ENCODE data around the gene MYLK4.
A peak's percentile ranks its signal among the peaks of the same experiment; 100 is the strongest.

MYLK4 gene

GRCh38 chr6:2750832-2751231, at the start of gene MYLK4:
TSS of gene MYLK4 (minus strand) at chr6:2750922. CDS start at chr6:2749294, 1,628 bp downstream.
- DNase-seq, result no peak

GRCh38 chr6:2799936-2800527, 49.3 kb upstream of the MYLK4 start:
- no peak for DNase-seq

DNA sequence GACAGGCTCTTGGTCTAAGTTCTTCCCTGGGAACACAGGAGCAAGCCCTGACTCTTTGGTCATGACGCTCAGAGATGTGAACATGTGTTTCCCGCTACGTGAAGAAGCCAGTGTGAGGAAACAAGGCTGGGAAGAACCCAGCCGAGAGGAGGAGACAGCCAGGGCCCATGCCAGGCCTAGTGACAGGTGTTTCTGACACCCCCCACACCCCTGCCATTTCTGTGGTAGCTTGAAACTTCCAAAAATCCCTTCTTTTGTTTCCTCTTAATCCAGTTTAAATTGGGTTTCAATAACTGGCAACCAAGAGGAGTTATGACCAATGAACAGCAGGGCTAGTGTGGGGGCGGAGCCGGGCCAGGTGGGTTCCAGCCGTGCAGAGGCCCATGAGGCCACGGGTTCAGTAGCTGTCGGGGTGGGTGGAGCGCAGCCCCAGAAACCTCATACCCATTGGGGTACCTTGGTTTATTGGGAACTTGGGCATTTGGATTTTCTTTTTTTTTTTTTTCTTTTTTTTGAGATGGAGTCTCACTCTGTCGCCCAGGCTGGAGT, 47.9 kb upstream of the MYLK4 start:
- no peak for DNase-seq

DNA sequence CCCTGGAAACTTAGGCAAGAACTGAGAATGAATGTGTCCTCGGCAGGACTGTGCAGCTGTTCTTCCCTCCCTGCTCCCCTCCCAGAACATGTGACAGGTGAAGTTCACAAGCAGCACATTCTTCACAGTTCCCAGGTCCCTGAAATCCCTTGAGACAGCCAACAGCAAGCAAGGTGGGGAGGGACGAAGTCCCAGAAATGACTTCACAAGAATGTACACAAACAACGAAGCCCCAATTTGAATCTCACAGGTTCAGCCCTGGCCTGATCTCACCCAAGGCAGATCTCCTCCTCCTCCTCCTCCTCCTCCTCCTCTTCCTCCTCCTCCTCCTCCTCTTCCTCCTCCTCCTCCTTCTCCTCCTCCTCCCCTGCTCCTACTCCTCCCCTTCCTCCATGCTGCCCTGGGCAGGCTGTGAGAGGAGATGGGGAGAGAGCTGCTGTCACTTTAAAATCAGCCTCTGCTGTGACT, 46.9 kb upstream of the MYLK4 start:
- DNase-seq, result no peak

- DNase-seq, result no peak
Observed at GRCh38 chr6:2796861-2797260, 46.1 kb upstream of the MYLK4 start.

DNA sequence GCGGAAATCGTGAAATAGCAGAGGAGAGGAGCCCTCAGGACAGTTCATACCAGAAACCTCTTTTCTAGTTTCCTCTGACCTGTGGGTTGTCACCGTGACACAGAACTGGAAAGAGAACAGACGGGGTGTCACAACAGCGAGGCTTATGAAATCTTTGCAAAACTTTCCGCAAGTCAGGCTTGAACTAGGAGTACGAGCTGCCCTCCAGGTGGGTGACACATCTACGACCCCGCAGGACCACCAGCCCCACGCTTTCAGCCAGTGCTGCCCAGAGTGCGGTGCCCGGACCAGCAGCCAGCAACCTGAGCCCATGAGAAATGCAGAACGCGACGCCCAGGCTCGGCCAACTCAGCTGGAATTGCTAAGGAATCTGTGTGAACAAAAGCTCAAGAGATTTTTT, 45.2 kb upstream of the MYLK4 start:
- DNase-seq, result no peak

GRCh38 chr6:2795162-2795561, 44.4 kb upstream of the MYLK4 start:
- no peak for DNase-seq

DNA sequence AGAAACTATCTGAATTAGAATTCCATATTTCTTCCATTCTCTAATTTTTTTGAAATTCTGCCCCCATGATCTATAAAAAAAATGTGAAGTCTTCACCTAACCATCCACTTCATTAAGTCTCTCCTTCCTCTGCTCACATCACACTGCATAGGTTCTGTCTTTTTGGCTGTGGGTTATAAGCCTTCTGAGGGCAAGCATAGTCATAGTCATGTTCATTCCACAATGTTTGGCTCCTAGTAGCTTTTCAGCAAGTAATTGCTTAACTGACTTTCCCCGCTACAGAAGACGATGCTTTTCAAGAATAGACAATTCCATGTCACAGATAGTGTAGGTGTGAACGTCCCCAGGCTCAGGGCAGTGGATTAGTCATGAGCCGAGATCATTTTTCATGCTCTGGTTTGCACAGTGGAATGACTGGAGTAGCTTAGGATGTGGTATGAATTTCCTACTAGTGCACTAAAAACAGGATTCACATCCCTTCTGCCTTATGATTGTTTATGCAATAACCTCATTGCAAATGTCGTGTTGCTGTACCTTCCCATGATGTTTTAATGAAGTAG, 43.5 kb upstream of the MYLK4 start:
- DNase-seq, result no peak

DNA sequence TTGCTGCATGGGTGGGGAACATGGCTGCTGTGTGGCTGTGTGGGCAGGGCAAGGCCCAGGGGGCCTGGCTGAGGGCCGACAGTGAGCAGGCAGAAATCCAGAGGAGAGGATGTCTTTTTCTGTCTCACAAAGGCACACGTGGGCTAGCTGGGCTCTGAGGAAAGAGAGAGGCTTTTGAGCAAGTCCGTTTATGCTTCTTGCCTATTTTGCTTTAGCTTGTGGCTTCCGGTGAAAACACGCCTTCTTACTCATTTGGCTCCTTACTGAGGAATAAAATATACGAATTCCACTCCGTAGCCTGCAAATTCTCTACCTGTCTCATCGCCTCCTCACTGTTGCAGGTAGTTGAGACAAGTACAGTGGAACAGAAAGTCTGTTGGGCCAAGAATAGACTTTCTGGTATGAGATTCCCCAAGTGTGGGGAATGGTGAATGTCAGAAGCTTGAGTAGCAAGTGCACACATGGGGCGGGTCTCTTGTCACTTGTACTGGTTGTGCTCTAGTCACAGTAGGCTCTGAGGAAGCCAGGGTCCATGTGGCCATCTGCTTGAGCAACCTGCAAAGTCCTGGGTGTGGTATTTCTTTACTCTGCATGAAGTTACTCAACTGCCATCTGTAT, 42.9 kb upstream of the MYLK4 start:
- DNase-seq, result peak; percentile 6

DNA sequence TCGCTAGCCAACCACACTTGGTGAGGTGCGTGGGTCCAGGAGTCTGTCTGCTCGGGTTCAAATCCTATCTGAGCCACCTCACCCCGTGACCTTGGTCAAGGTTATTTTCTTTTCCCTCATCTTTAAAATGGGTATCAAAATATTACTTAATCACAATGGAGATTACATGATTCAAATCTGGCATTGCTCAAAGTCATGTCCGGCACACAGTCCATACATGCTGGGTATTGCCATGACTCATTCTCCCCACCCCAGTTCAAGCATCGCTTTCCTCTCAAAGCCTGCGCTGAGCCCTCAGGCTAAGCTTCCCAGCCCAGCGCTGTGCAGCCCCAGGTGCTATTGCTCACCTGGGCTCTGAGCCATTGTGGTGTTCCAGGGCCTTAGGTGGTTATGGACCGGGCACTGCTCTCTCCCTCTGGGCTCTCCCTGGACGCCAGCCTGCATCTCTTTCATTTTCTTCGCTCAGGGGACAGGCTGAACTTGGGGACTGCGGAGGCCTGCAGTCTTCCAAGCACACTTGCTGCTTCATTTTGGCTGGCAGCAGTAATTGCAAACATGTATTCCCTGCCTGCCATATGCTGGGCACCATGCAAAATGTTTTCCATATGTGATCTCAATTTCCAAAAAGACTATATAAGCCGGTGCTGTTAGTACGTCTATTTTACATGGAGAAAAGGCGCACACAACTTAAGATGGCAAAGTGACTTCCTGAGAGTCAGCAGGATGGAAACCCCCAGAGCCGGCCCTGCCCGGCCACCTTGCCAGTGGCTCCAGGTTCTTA, 41.8 kb upstream of the MYLK4 start:
- no peak for DNase-seq

DNA sequence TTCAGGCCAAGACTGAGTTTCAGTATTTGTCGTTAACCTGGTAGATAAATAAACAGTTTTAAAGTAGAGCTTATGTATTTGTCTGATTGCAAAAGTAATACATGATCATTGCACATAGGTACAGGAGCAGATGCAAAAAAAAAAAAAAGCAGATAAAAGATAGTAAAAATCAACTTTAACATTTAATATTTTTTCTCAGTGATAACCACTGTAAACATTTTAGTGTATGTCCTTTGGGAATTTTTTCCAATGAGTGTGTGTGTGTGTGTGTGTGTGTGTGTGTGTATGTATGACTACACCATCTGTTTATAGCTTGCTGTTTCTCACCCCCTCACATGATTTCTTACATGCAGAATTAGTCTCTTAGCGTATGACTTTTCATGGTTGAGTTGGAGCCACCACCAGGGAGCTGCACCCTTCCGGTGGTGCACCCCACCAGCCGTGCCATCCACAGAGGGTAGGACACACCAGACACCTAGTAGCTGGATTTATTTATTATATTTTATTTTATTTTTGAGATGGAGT, 40.8 kb upstream of the MYLK4 start:
- no peak for DNase-seq

DNA sequence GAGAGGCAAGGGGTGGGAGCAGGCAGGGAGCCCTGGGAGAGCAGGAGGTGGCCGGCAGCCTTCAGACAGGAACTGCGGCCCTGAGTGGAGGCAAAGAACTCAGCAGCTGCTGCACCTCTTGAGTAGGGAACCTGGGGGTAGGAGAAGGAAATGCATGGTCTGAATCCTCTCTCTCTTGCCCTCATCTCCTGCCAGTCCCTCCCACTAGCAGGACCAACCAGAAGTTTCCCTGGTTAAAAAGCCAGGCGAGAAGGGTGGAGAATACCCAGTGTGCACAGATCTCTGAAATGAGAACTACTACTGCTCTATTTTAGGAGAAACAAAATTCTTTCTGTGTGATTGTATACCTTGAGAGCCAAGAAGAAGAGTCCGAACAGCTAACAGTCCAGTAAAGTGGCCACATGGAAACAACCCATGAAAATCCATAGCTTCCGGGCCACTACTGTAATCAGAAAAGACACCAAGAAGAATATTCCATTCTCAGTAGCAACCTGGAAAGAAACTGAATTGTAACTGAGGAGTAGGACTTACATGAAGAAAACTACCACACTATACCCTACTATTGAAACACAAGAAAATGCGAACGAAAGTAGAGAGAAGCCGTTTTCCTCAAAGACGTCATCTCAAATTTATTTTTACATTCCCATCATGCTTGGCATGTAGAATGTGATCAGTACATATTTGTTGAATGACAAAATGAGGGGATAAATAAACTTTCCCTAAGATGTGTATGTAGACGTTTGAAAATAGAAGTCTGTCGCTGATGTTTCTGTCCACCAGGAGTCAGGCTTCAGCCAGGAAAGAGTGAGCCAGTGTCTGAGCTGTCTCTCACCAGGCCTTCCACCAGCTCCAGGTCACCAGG, 40.1 kb upstream of the MYLK4 start:
- no peak for DNase-seq

GRCh38 chr6:2786269-2786668, 35.5 kb upstream of the MYLK4 start:
- no peak for DNase-seq

GRCh38 chr6:2784930-2785329, 34.2 kb upstream of the MYLK4 start:
- DNase-seq, result no peak

DNA sequence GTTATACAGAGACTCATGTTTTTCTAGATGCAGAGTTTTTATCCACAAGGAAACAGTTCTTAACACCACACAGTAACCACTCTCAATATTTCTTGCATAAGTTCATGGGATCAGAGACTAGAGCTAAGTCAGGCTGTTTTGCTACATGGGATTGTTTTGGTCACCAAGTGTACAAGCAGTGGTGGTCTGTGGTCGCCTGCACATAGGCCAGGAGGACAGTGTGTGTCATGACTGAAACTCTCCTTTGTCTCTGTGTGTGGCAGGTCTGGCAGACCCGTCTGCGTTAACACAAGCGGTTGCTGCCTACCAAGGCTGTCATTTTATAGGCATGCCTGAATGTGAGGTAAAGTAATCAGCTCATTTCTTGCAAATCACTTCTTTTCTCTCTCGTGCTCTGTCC, 33.3 kb upstream of the MYLK4 start:
- no peak for DNase-seq

DNA sequence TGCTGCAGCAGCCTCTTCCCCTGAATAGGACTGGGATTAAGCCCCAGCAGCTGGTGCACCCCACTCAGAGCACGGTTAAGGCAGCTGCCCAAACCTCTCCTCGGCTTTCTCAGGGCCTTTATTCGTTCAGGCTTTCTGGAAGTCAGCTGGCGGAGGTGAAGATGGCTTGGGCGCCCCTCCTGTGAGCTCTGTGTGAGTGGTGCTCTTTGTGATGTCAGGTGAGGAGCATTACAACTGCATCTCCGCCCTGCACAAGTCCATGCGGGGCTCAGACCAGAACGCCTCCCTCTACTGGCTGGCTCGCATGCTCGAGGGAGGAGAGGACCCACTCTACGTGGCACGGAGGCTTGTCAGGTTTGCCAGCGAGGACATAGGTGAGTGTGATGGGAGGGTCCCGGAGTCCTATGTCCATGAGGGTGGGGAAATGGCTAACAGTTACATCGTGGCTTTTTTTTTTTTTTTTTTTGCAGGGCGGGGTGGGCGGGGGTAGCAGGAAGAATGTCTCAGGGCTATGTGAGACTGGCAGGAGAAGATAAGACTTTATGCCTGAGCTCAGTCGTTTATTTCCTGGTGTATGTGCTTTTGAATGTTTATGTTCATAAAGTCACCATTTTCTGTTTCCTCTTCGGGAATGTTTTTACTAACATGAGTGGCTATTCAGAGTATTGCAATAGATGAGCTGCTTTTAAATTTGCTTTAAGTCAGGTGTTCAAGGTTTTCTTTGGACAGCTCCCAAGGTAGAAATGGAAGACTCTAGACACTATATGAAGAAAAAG, 32.7 kb upstream of the MYLK4 start:
- no peak for DNase-seq

DNA sequence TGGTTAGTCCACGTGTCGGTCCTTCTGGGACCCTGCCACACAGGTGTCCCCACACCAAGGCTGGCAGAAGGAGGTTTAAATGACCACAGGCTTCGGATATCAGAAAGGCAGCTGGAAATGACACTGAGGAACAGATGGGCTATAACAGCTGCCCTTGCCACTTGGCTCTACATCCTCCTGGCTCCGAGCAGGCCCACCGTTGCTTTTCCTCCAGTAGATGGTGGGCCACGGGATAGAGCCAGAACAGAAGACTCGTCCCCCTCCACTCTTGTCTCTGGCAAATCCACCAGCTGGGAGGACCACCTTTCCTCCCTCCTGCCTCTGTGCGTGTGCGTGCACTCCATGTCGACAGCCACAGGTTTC, 32.1 kb upstream of the MYLK4 start:
- DNase-seq, result no peak

DNA sequence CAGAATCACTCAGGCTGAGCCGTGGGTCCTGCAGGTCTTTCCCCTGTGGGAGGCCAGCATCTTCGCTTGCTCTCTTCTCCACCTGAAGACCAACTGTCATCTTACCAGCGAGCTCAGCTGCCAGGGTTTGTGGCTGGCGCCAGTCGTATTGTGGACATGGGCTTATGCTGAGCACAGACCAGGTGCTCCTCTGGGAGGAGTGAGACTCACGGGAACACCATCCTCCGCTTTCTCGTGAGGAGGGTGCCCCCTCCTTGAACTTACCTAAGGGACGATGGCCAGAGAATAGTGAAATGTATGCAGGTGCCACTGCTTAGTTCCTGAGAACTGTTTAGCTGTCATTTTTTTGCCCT, 31.6 kb upstream of the MYLK4 start:
- DNase-seq, result no peak

DNA sequence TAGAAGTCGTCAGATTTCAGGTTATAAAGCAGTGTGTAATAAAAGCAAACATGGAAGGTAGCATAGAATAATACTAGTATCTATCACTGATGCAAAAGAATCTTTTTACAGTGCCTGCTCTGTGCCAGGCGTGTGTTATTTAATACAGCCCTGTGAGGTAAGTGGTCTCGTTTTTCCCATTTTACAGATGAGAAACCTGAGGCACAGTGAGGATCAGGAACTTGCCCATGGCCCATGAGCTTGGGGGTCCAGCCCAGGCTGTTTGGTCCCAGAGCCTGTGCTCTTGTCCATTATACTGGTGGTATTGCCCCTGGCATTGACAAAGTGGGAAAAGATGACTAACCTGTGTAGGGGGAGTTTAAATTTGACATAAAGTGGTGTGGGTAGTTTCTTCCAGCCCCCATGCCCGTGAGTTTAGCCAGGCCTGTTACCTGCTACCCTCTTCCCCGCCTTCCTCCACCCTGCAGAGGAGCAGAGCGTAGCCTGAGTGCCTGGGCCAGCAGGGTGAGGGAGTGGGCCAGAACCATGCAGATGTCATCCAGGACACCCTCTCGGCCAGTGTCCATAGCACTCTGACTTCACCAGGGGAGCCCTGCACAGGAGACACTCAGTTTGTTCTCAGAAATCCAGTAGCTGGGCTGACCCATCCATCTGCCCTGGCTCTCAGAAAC, 31.1 kb upstream of the MYLK4 start:
- DNase-seq, result no peak

DNA sequence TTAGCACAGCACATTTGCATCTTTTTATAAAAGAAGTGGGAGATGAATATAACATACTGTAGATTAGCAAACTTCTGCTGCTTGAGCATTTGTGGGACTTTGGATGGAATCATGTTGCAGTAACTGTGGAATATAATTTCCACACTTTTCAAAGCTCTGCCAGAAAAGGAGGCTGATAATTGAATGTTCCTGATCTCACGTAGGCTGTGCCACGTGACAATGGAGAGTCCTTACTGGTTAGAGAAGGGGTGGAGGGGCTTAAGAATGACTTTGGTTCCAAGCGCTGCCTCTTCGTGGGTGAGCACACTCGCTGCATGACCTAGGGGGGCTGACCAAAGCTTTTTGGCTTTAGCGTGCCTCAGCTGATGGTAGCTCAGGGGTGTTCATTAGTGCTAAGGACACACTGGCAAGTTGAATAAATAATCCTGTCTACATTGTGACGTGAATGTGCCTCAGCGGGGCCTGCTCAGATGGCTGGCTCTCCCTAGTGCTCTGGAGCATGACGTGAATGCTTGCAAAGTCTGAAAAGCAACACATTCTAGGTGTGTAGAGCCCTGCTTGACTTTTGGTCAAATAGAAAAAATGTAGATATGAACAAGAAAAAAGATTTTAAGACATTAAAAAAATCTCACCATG, 29.5 kb upstream of the MYLK4 start:
- no peak for DNase-seq

DNA sequence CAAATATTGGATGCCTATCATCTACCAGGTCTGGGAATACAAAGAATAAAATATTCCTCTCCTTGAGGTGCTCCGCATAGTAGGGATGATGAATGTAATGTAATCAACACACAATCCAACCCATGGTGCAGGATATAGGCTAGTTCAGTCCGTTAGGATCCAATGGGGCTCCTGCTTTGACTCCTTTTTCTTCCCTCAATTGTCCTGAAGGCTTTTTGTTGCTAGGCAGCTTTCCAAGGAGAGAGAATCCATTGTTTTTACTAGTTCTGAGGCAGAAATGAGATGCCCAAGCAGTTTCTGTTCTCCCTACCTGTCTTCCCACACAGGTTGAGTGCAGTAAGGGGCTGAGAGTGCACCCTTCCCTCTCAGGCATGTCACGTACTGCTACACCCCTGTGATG, 26.5 kb upstream of the MYLK4 start:
- DNase-seq, result no peak
